Measurements from ENCODE around the gene FAM13B.

Gene FAM13B

DNA sequence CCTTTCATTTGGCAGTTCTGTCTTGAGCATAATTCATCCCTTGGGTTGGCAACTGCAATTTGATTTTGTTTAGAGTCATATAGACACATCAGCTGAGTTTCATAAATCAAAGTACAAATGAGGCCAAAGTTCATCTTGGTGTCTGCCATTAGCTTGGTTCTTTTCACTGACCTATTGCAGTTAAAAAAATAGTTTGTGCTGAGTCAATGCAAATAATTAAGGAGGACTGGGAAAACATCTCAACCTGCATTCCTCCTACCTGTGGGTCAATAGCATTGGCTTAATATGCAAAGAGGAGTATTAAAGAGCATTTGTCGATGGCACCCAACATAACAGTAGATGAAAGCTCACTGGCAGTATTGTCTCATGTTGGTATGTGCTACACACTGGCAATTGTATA lies 142.0 kb downstream of the FAM13B start:
- no peak for DNase-seq

GRCh38 chr5:137888863-137889759 lies 143.8 kb downstream of the FAM13B start, which contains the start of gene PKD2L2:
TSS of gene PKD2L2 (plus strand) at chr5:137889457. CDS start at chr5:137889492, 35 bp downstream.
- peak; percentile 79 for DNase-seq

GRCh38 chr5:137888466-137888862 lies 144.4 kb downstream of the FAM13B start:
- DNase-seq: no peak
